Measurements from ENCODE around the gene PGAP6. TPM values are rescaled to one million over a fixed set of nuclear protein-coding genes. Genes with fewer than 3 reads are reported as not detected.

Gene PGAP6
- total and polyA plus RNA-seq, 2 of the 13 experiments (the other 11 are each of a cell fraction or from before 2014, with no cell fraction given): 52.7 to 136 TPM

GRCh38 chr16:353404-354290 lies 28.1 kb downstream of the PGAP6 start (continued):
- peak; percentile 36 for TF ChIP-seq ZNF407 (CRISPR knock-in tag; IDR thresholded peaks at IDR 0.05; ENCODE audit: not compliant biosample characterization)
- TF ChIP-seq DMAP1 (CRISPR knock-in tag; IDR thresholded peaks at IDR 0.05): 0 out of 2 replicates have a peak, but pooled peaks have one; percentile 14
- TF ChIP-seq ZNF275 (CRISPR knock-in tag; IDR thresholded peaks at IDR 0.05; ENCODE audit: borderline replicate concordance): 0 out of 2 replicates have a peak, but pooled peaks have one; percentile 24
- TF ChIP-seq AHR (CRISPR knock-in tag; IDR thresholded peaks at IDR 0.05): no peak
- peak; percentile 67; the same call in 1 of the 2 replicates for TF ChIP-seq ZFP82 (CRISPR knock-in tag; IDR thresholded peaks at IDR 0.05; ENCODE audit: borderline replicate concordance)
- TF ChIP-seq IKZF4 (CRISPR knock-in tag; IDR thresholded peaks at IDR 0.05; ENCODE audit: borderline replicate concordance, low read depth, not compliant biosample characterization): peak; percentile 61
- no peak for TF ChIP-seq CENPX (CRISPR knock-in tag; IDR thresholded peaks at IDR 0.05)
- TF ChIP-seq TBL1XR1 (IDR thresholded peaks at IDR 0.05; ENCODE audit: borderline replicate concordance, low read length, partially characterized antibody): no peak
- TF ChIP-seq MTERF4 (CRISPR knock-in tag; IDR thresholded peaks at IDR 0.05): peak; percentile 77; the same call in 1 of the 2 replicates
- TF ChIP-seq HMGA1 (CRISPR knock-in tag; conservative IDR thresholded peaks at IDR 0.05): no peak
- peak; percentile 6; the same call in 1 of the 2 replicates for TF ChIP-seq ISL2 (CRISPR knock-in tag; IDR thresholded peaks at IDR 0.05)
- TF ChIP-seq ADNP (CRISPR knock-in tag; IDR thresholded peaks at IDR 0.05): no peak
- TF ChIP-seq RBFOX2 (IDR thresholded peaks at IDR 0.05; ENCODE audit: low read depth, low read length): peak; percentile 48; the same call in 1 of the 2 replicates
- 0 out of 2 replicates have a peak, but pooled peaks have one; percentile 11 for TF ChIP-seq HOXA3 (CRISPR knock-in tag; IDR thresholded peaks at IDR 0.05)
- TF ChIP-seq KLF12 (CRISPR knock-in tag; IDR thresholded peaks at IDR 0.05; ENCODE audit: borderline replicate concordance): no peak
- TF ChIP-seq ZNF431 (CRISPR knock-in tag; IDR thresholded peaks at IDR 0.05; ENCODE audit: borderline replicate concordance, low read depth): 0 out of 2 replicates have a peak, but pooled peaks have one; percentile 53
- TF ChIP-seq ZFY (CRISPR knock-in tag; IDR thresholded peaks at IDR 0.05): peak; percentile 71
- TF ChIP-seq KLF16 (CRISPR knock-in tag; IDR thresholded peaks at IDR 0.05): 0 out of 4 replicates have a peak, but pooled peaks of 1 of the 2 experiments have one; percentile 31
